Panc1 (cell line): Measurements from ENCODE around the gene CIITA. TPM values are rescaled to one million over a fixed set of nuclear protein-coding genes. Genes with fewer than 3 reads are reported as not detected.
"Not testable (repeated sequence)": the region's sequence is repeated elsewhere in the genome, so short reads cannot be mapped to it uniquely, and the experiment has no call there.

Experiments used
- ATAC-seq: fragments of 200-7000 bp; cut with Tn5 transposase; 2 replicates; pipeline ENCODE4 v1.9.1; 2020; ENCODE audit warnings: mild to moderate bottlenecking, moderate library complexity
- BruUV-seq: library from RNA; stranded (reverse); fragments of 400-500 nt; replicated peaks from 2 replicates; lab custom pipeline; 2021; lab: Mats Ljungman, UMichigan
- CTCF ChIA-PET: fragments of 300-600 bp; sonication (Branson Sonifier 250); formaldehyde crosslinking; loops from one replicate; lab custom pipeline; 2022; ENCODE audit warnings: antibody characterized with exemption; lab: Charles Lee
- POLR2A ChIA-PET: fragments of 300-600 bp; sonication (Branson Sonifier 250); formaldehyde crosslinking; loops from one replicate; lab custom pipeline; 2022; ENCODE audit warnings: antibody characterized with exemption; lab: Charles Lee
- DNase-seq: peaks from one replicate; pipeline ENCODE4 v3.0.0-alpha.2; 2010; ENCODE audit warnings: low read depth, low spot score
- H3K27ac ChIP-seq: 2 replicates; pipeline ENCODE4 v1.5.1; 2011; ENCODE audit warnings: mild to moderate bottlenecking, low read length, inconsistent platforms
- H3K27me3 ChIP-seq: fragments of 200-500 bp; sonication (Bioruptor generic); 2 replicates; pipeline ENCODE4 v1.6.0; 2014; ENCODE audit warnings: low read length, inconsistent platforms; ENCODE audit not compliant: control insufficient read depth, insufficient read depth
- H3K36me3 ChIP-seq: fragments of 200-500 bp; sonication (Bioruptor generic); 2 replicates; pipeline ENCODE4 v1.5.1; 2014; ENCODE audit warnings: inconsistent platforms, mild to moderate bottlenecking, low read length, moderate library complexity; ENCODE audit not compliant: control insufficient read depth, insufficient read depth
- H3K4me1 ChIP-seq: 2 replicates; pipeline ENCODE4 v1.5.1; 2011; ENCODE audit warnings: inconsistent platforms, mild to moderate bottlenecking, low read length, moderate library complexity; ENCODE audit not compliant: control insufficient read depth, insufficient read depth
- H3K4me3 ChIP-seq, 2 experiments: 2 replicates each; pipeline ENCODE4 v1.5.1; 2011 to 2012; ENCODE audit warnings: low read depth in 2 of 2, low read length in 2 of 2, mild to moderate bottlenecking in 2 of 2, inconsistent platforms in 1 of 2, moderate library complexity in 1 of 2
- H3K9me3 ChIP-seq: fragments of 200-500 bp; sonication (Bioruptor generic); 2 replicates; pipeline ENCODE4 v1.5.1; 2014; ENCODE audit warnings: low read depth, mild to moderate bottlenecking, inconsistent platforms, low read length, moderate library complexity; ENCODE audit not compliant: control insufficient read depth, insufficient read depth
- POLR2AphosphoS5 ChIP-seq: IDR thresholded peaks from 2 replicates; pipeline ENCODE4 v1.6.1; 2012; ENCODE audit warnings: mild to moderate bottlenecking, low read depth, low read length, moderate library complexity
- SIN3A ChIP-seq: IDR thresholded peaks from 2 replicates; pipeline ENCODE4 v1.6.1; 2012; ENCODE audit warnings: low read depth, mild to moderate bottlenecking, low read length, moderate library complexity, borderline replicate concordance; ENCODE audit not compliant: insufficient read depth
- TCF7L2 ChIP-seq: IDR thresholded peaks from 2 replicates; pipeline ENCODE4 v1.6.1; 2011; ENCODE audit warnings: mild to moderate bottlenecking, low read depth, low read length, inconsistent platforms
- in situ Hi-C: cut with HindIII; loops from 2 replicates; pipeline ENCODE4 v1.10.0; 2016; ENCODE audit warnings: low sequenced_read_pairs, low pct_unique_long_range_greater_than_20kb
- intact Hi-C: fragments of 100-400 bp; cut with micrococcal nuclease; formaldehyde crosslinking; loops from one replicate; pipeline ENCODE4 v1.10.0; 2022; ENCODE audit not compliant: unreplicated experiment
- total RNA-seq: library from RNA; stranded (reverse); gene quantifications from one replicate; pipeline ENCODE4 v1.2.1, GENCODE V29; 2021; ENCODE audit not compliant: unreplicated experiment
- TF ChIP-seq, protein P1 (sequence below): fragments of 450-650 bp; IDR thresholded peaks from 2 replicates; pipeline ENCODE4 v1.5.1; 2017; ENCODE audit warnings: mild to moderate bottlenecking
- TF ChIP-seq, protein P2 (sequence below), 2 experiments: IDR thresholded peaks; 2 replicates each; pipeline ENCODE4 v1.6.1; 2011 to 2012; ENCODE audit warnings: low read depth in 2 of 2, control low read depth in 1 of 2, low read length in 1 of 2, mild to moderate bottlenecking in 1 of 2, moderate library complexity in 1 of 2; ENCODE audit not compliant: insufficient read depth in 1 of 2

Gene CIITA
- total RNA-seq, 1 experiment from 2014 or later: 0.41 TPM

- ATAC-seq (peak; percentile 5), DNase-seq (no peak)
- POLR2A ChIA-PET: no interaction called here
- no peaks in the 10 kb centered on the region for H3K9me3 ChIP-seq
- peak overlapping the region; percentile 81 for H3K27ac ChIP-seq
- no peak for TF ChIP-seq SIN3A
- TF ChIP-seq, protein P1, sequence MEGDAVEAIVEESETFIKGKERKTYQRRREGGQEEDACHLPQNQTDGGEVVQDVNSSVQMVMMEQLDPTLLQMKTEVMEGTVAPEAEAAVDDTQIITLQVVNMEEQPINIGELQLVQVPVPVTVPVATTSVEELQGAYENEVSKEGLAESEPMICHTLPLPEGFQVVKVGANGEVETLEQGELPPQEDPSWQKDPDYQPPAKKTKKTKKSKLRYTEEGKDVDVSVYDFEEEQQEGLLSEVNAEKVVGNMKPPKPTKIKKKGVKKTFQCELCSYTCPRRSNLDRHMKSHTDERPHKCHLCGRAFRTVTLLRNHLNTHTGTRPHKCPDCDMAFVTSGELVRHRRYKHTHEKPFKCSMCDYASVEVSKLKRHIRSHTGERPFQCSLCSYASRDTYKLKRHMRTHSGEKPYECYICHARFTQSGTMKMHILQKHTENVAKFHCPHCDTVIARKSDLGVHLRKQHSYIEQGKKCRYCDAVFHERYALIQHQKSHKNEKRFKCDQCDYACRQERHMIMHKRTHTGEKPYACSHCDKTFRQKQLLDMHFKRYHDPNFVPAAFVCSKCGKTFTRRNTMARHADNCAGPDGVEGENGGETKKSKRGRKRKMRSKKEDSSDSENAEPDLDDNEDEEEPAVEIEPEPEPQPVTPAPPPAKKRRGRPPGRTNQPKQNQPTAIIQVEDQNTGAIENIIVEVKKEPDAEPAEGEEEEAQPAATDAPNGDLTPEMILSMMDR: no peak
- TF ChIP-seq TCF7L2: no peak
- TF ChIP-seq, protein P2, sequence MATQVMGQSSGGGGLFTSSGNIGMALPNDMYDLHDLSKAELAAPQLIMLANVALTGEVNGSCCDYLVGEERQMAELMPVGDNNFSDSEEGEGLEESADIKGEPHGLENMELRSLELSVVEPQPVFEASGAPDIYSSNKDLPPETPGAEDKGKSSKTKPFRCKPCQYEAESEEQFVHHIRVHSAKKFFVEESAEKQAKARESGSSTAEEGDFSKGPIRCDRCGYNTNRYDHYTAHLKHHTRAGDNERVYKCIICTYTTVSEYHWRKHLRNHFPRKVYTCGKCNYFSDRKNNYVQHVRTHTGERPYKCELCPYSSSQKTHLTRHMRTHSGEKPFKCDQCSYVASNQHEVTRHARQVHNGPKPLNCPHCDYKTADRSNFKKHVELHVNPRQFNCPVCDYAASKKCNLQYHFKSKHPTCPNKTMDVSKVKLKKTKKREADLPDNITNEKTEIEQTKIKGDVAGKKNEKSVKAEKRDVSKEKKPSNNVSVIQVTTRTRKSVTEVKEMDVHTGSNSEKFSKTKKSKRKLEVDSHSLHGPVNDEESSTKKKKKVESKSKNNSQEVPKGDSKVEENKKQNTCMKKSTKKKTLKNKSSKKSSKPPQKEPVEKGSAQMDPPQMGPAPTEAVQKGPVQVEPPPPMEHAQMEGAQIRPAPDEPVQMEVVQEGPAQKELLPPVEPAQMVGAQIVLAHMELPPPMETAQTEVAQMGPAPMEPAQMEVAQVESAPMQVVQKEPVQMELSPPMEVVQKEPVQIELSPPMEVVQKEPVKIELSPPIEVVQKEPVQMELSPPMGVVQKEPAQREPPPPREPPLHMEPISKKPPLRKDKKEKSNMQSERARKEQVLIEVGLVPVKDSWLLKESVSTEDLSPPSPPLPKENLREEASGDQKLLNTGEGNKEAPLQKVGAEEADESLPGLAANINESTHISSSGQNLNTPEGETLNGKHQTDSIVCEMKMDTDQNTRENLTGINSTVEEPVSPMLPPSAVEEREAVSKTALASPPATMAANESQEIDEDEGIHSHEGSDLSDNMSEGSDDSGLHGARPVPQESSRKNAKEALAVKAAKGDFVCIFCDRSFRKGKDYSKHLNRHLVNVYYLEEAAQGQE (IDR thresholded peaks at IDR 0.05; ENCODE audit: insufficient read depth in 1 of 2, low read depth in 2 of 2, low read length in 1 of 2): no peak
- TF ChIP-seq POLR2AphosphoS5: no peak
- H3K27me3 ChIP-seq: no peaks in the 10 kb centered on the region
- H3K4me1 ChIP-seq: peaks cover 37% of the 10 kb centered on the region
- peak overlapping the region; percentile 70 to 71 for H3K4me3 ChIP-seq
- CTCF ChIA-PET: no interaction called here
- no TSS peak for BruUV-seq
- intact Hi-C loops (no loop called here), in situ Hi-C loops (no loop called here)
- no peaks in the 10 kb centered on the region; the same call in 1 of the 2 replicates for H3K36me3 ChIP-seq
These were observed 64.3 kb downstream of the CIITA start for GRCh38 chr16:10941127-10941933.

- POLR2A ChIA-PET: interaction anchor here (0.6 kb wide), 1 partner anchor 10 kb away, joined by 10 read pairs; no protein-coding TSS in a partner anchor
- DNase-seq, H3K36me3 ChIP-seq, H3K9me3 ChIP-seq, H3K27ac ChIP-seq, H3K27me3 ChIP-seq, in situ Hi-C loops, intact Hi-C loops, BruUV-seq: not testable (repeated sequence)
- CTCF ChIA-PET: interaction anchor here (0.6 kb wide), 1 partner anchor 12 kb away, joined by 3 read pairs; no protein-coding TSS in a partner anchor
- ATAC-seq: peak; percentile 27
- 0 out of 2 replicates have a peak, but pooled peaks have one; percentile 25 for TF ChIP-seq SIN3A
- peaks cover 42% of the 10 kb centered on the region for H3K4me1 ChIP-seq
- peak overlapping the region; percentile 70 to 71 for H3K4me3 ChIP-seq
These were observed 64.9 kb downstream of the CIITA start for GRCh38 chr16:10941935-10942351.
